Ectodermal cell (in vitro differentiated cells): Measurements from ENCODE around the gene ABRACL.
"Not testable (repeated sequence)": the region's sequence is repeated elsewhere in the genome, so short reads cannot be mapped to it uniquely, and the experiment has no call there.

ENCODE experiments used
- H3K27ac ChIP-seq: 2 replicates; pipeline ENCODE4 v1.7.0; 2013; ENCODE audit warnings: mild to moderate bottlenecking, low read depth, low read length; ENCODE audit not compliant: insufficient read depth, poor library complexity, severe bottlenecking
- H3K27me3 ChIP-seq: 2 replicates; pipeline ENCODE4 v1.7.0; 2013; ENCODE audit warnings: mild to moderate bottlenecking, low read length; ENCODE audit not compliant: insufficient read depth, control insufficient read depth, poor library complexity, severe bottlenecking
- H3K36me3 ChIP-seq: one replicate; pipeline ENCODE4 v1.7.0; 2013; ENCODE audit warnings: low read length; ENCODE audit not compliant: control insufficient read depth, insufficient read depth
- H3K4me1 ChIP-seq: one replicate; pipeline ENCODE4 v1.7.0; 2013; ENCODE audit warnings: low read length; ENCODE audit not compliant: control insufficient read depth, insufficient read depth
- H3K4me3 ChIP-seq: 2 replicates; pipeline ENCODE4 v1.7.0; 2013; ENCODE audit warnings: low read depth, low read length, control low read depth; ENCODE audit not compliant: insufficient read depth
- H3K9me3 ChIP-seq: 2 replicates; pipeline ENCODE4 v1.7.0; 2013; ENCODE audit warnings: mild to moderate bottlenecking, low read length, moderate library complexity; ENCODE audit not compliant: control insufficient read depth
- WGBS, 2 experiments: methylation state at CpG; one replicate each; pipeline ENCODE4 v1.1.7; 2013; ENCODE audit warnings: missing lambda C conversion rate in 2 of 2; 5-methylcytosine and 5-hydroxymethylcytosine counted together

Gene ABRACL

GRCh38 chr6:138991206-138991605 lies 37.3 kb upstream of the ABRACL start:
- no peaks in the 10 kb centered on the region for H3K4me1 ChIP-seq
- H3K9me3 ChIP-seq, result no peaks in the 10 kb centered on the region
- H3K36me3 ChIP-seq, result no peaks in the 10 kb centered on the region
- no peak overlapping the region for H3K27ac ChIP-seq
- H3K4me3 ChIP-seq, result no peak overlapping the region
- H3K27me3 ChIP-seq, result no peaks in the 10 kb centered on the region
- WGBS, 2 experiments, result 91 to 95% methylated on average over 5 of the region's 5 CpGs

GRCh38 chr6:138992965-138993364 lies 35.6 kb upstream of the ABRACL start:
- 89% methylated on average over 5 of the region's 5 CpGs for WGBS, 2 experiments
- not testable (repeated sequence) for H3K4me1 ChIP-seq, H3K9me3 ChIP-seq, H3K27ac ChIP-seq, H3K27me3 ChIP-seq, H3K4me3 ChIP-seq, H3K36me3 ChIP-seq

GRCh38 chr6:138993410-138993809 lies 35.1 kb upstream of the ABRACL start:
- not testable (repeated sequence) for H3K27ac ChIP-seq, H3K27me3 ChIP-seq, H3K9me3 ChIP-seq, H3K4me1 ChIP-seq, H3K4me3 ChIP-seq, H3K36me3 ChIP-seq
- 93 to 97% methylated on average over 1 of the region's 1 CpG for WGBS, 2 experiments

- H3K4me1 ChIP-seq, result no peaks in the 10 kb centered on the region
- WGBS, 2 experiments, result 94 to 97% methylated on average over 2 to 3 of the region's 3 CpGs
- no peak overlapping the region for H3K27ac ChIP-seq
- no peaks in the 10 kb centered on the region for H3K9me3 ChIP-seq
- no peaks in the 10 kb centered on the region for H3K36me3 ChIP-seq
- H3K4me3 ChIP-seq, result no peak overlapping the region
- H3K27me3 ChIP-seq, result no peaks in the 10 kb centered on the region
Measured at GRCh38 chr6:138996524-138996923, 32.0 kb upstream of the ABRACL start.

DNA sequence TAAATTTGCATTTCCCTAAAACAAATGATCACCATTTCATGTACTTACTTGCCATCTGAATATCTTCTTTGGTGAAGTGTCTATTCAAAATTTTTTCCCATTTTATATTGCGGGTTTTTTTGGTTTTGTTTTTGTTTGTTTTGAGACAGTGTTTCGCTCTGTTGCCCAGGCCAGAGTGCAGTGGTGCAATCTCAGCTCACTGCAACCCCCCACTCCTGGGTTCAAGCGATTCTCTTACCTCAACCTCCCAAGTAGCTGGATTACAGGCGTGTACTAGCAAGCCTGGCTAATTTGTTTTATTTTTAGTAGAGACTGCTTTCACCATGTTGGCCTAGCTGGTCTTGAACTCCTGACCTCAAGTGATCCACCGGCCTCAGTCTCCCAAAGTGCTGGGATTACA lies 31.4 kb upstream of the ABRACL start:
- H3K27ac ChIP-seq, result no peak overlapping the region
- no peaks in the 10 kb centered on the region for H3K36me3 ChIP-seq
- H3K9me3 ChIP-seq, result no peaks in the 10 kb centered on the region
- no peak overlapping the region for H3K4me3 ChIP-seq
- no peaks in the 10 kb centered on the region for H3K4me1 ChIP-seq
- H3K27me3 ChIP-seq, result no peaks in the 10 kb centered on the region
- WGBS, 2 experiments, result 89 to 95% methylated on average over 5 of the region's 5 CpGs

GRCh38 chr6:138999949-139000725 lies 28.4 kb upstream of the ABRACL start:
- Histone ChIP-seq H3K4me1 (no peaks in the 10 kb centered on the region), H3K36me3 (no peaks in the 10 kb centered on the region), H3K27me3 (no peaks in the 10 kb centered on the region), H3K4me3 (no peak overlapping the region), H3K9me3 (no peaks in the 10 kb centered on the region), H3K27ac (no peak overlapping the region)
- WGBS, 2 experiments, result 87 to 93% methylated on average over 3 to 4 of the region's 4 CpGs

DNA sequence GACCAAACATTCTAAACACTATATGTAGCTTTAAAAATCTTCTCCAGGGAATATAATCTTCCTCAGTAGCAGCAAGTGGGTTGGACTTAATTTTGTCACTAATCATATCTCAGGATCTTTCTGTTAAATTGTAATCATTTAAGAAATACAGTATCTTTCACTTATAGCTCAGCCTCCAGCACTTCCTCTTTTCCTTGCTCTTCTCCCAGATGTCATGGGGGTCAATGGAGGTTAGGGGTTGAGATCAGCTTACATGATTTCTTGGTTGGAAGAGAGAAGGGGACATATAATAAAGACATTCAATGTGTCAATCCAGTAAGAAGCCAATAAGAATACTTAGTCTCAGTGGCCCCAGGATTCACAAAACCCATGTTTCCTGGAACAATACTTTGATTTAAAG lies 24.8 kb upstream of the ABRACL start:
- Histone ChIP-seq H3K4me3 (no peak overlapping the region), H3K9me3 (no peaks in the 10 kb centered on the region), H3K27ac (no peak overlapping the region), H3K36me3 (no peaks in the 10 kb centered on the region), H3K4me1 (no peaks in the 10 kb centered on the region), H3K27me3 (no peaks in the 10 kb centered on the region)

DNA sequence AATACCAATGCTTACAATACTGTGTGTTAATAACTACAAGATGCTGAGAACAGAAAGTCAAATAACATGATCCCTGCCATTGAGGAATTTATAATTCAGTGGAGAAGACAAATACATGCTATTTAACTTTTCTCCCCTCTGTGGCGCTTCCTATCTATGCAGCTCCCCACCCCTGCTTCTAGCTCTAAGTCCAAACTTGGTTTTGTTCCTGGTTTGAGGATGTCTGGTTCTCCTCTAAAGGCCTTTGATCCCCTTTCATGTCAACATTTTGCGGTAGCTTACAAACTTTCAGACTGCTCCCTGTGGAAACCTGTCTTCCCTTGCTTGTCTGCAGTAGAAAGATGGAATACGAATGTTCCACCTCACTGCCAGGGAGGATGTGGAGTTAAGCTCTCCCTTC lies 22.1 kb upstream of the ABRACL start:
- Histone ChIP-seq H3K9me3 (no peaks in the 10 kb centered on the region), H3K4me3 (no peak overlapping the region), H3K4me1 (no peaks in the 10 kb centered on the region), H3K27me3 (no peaks in the 10 kb centered on the region), H3K36me3 (no peaks in the 10 kb centered on the region), H3K27ac (no peak overlapping the region)
- WGBS, 2 experiments, result 85 to 89% methylated on average over 3 of the region's 3 CpGs

DNA sequence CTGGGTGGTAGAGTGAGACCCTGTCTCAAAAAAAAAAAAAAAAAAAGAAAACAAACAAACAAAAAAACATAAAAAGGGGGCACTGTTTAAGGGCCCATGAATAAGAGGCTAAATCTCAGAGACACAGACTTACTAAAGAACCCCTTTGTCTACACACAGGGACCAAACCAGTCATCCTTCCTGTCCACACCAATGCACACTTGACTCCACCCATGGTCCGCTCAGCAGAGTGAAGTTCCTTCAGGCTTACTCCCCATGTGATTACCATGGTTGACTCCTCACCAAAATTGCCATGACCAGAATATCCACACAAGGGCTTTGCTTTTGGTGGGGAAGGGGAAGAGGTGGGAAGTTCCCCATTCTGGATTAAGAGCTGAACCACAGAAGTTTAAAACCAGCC lies 21.1 kb upstream of the ABRACL start:
- WGBS, 2 experiments, result 86 to 100% methylated on average over 1 of the region's 1 CpG
- Histone ChIP-seq H3K27me3 (no peaks in the 10 kb centered on the region), H3K9me3 (no peaks in the 10 kb centered on the region), H3K4me1 (no peaks in the 10 kb centered on the region), H3K36me3 (no peaks in the 10 kb centered on the region), H3K4me3 (no peak overlapping the region), H3K27ac (no peak overlapping the region)

GRCh38 chr6:139008117-139008516 lies 20.4 kb upstream of the ABRACL start:
- no peaks in the 10 kb centered on the region for H3K27me3 ChIP-seq
- H3K4me3 ChIP-seq, result no peak overlapping the region
- no peak overlapping the region for H3K27ac ChIP-seq
- WGBS, 2 experiments, result 90 to 91% methylated on average over 9 of the region's 9 CpGs
- no peaks in the 10 kb centered on the region for H3K9me3 ChIP-seq
- no peaks in the 10 kb centered on the region for H3K36me3 ChIP-seq
- no peaks in the 10 kb centered on the region for H3K4me1 ChIP-seq

DNA sequence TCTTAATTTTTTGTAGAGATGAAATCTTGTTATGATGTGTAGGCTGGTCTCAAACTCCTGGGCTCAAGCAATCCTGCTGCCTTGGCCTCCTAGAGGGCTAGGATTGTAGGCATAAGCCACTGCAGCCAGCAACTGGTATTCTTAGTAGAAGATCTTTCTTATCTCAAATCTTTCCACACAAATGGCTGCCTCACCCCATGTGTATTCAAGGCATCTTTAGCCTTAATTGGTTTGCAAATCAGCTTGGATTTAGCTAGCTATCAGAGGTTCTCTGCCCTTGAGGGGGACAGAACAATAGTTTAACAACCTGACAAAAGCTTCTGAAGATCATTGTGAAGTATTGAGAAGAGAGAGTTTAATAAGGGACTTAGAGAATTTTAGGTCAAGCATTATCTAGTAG lies 17.9 kb upstream of the ABRACL start:
- Histone ChIP-seq H3K4me1 (no peaks in the 10 kb centered on the region), H3K36me3 (no peaks in the 10 kb centered on the region), H3K27ac (no peak overlapping the region), H3K27me3 (no peaks in the 10 kb centered on the region), H3K4me3 (no peak overlapping the region), H3K9me3 (no peaks in the 10 kb centered on the region)
